Activated CD8-positive, alpha-beta memory T cell treated with anti-CD3 and anti-CD28 coated beads, Interleukin-2, amount 50 U/mL, for 48 hours (primary cell): Measurements from ENCODE around the gene PLOD2.

Experiments used
- DNase-seq: peaks from one replicate; pipeline ENCODE4 v3.0.0-alpha.2; 2020

PLOD2 gene

DNA sequence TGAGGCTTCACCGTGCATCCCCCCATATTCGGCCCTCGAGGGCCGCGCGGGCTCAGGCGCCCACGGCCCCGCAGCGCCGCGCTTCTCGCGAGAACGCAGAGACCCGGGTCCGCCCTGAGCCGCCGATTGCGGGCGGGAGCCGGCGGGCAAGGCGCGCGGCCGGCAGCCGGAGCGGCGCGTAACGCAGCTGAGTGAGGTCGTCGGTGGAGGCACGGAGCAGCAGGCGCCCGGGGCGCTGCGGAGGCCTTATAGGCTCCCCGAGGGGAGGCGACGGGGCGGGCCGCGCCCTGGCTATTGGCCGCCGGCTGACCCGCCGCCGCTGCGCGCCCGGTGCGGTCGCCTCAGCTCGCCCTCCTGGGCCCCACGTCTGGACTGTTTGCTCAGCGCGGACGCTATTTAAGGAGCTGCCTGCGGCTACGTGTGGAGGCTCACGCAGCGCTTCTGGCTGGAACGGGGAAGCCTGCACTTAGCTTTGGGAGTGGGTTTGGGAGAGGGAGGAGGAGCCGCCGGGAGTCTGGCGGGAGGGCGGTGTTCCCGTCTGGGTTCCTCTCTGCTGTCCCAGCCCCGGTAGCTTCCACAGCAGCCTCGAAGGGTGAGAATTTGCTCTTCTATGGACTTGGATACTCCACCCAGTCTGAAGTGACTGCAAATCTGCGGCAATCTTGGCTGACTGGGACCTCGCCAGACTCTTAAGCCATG lies at the start of gene PLOD2:
TSS of gene PLOD2 (minus strand) at position 221 of the 699 bp plus-strand sequence. CDS start at position 26, 195 bp downstream.
- DNase-seq, result peak; percentile 58

DNA sequence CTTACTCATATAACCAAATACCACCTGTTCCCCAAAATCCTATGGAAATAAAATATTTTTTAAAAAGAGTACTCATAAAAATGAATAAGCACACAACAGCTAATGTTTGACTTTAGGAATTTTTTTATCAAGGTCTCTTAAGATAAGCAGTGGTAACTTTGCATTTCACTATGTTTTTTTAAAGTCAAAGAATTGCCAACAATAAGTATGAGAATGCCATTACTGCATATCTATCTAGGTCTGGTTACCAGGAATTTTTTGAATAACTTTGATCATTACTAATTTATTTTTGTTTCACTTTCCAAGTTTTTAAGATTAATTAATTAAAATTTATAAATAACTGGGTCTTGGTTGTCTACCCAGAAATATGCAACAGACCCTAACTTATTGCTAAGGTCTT lies 48.4 kb upstream of the PLOD2 start:
- no peak for DNase-seq

DNA sequence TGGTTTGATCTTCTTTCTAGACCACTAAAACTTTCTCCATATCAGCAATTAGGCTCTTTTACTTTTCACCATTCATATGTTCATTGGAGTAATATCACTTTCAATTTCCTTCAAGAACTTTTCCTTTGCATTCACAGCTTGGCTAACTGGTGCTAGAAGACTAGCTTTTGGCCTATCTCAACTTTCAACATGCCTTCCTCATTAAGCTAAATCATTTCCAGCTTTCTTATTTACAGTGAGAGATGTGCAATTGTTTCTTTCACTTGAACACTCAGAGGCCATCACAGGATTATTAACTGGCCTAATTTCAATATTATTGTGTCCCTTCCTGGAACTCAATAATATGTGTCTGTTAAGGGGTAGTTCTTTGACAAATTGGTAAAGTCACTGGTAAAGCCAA lies 42.8 kb upstream of the PLOD2 start:
- no peak for DNase-seq

DNA sequence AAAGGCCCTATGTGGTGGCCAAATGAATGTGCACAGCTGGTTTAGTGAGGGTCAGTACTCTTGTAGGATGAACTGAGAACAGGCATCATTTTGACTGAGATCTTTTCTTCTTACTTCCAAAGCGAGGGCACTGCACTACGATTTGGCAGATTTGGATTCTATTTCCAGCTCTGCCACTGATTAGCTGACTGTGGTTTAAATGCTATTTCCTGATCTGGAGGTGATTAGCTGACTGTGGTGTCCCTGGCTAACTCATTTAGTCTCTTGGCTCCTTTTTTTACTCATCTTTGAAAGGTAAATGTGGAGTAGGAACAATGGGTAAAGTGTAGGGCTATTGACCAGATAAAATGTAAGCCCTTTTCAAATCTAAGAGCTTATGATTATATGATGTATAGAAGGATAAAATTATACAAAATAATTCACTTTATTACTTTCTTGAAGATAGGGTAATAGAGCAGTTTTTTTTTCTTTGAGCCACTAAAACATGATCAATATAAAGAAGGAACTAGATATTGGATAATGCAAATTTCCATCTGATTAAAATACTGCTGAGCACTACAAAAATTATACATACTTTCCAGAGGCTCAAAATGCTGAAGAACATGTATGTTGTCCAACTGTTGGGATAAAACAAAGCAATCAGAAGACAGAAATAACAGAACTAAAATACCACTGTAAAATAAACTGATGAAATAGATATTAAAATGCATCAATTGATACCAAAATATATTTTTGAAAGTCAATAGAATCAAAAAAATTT lies 39.7 kb upstream of the PLOD2 start:
- DNase-seq, result no peak

DNA sequence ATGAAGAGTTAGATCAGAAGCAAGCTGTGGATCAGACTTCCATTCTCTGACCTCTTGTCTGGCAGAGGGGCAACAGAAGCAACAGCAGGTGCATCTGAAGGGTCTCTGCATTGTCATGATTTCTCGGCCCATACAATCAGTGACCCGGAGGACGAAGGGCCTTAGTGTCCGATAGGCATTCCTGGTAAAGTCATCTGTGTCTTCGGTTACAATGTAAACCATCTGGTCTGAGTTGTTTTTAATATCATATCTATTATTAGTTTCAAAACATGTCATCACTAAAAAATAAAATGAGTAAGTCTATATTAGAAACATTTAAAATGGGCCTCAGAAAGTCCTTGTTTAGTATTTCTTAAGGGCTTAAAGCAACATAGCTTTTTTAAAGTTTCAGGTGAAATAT lies 38.8 kb upstream of the PLOD2 start:
- DNase-seq, result no peak

DNA sequence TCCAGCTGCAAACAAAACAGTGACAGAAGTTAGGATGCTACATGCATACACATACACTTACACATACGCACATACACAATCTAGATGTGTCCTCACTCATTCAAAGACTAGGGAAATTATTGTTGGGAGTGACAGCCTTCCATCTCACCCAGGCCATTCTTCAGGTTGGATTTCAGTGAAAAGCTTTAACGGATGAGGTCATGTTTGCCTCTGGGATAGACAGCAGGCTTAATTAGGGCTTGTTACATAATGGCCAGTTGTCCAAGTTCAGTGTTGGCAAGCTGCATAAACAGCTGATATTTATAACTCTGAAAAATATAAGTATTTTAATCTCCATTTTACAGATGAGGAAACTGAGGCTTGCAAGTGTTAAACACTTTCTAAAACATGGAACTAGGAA lies 35.8 kb upstream of the PLOD2 start:
- no peak for DNase-seq

DNA sequence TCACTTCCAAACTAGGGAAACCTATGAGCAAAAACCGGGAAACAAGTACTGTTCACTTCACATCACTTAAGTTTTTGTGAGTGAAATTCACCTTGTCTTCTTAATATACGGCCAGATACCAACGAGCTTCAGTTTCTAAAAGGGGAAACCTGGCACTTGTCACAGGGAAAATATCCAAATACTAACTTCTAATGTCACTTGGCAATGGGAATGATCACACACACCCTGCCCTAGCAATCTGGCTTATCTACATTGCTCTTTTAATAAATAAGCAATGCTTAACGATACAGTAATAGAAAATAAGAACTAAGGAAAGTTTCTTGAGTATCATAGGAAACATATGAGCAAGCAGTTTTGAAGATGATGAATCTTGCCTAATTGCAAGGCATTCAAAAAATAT lies 34.6 kb upstream of the PLOD2 start:
- no peak for DNase-seq

DNA sequence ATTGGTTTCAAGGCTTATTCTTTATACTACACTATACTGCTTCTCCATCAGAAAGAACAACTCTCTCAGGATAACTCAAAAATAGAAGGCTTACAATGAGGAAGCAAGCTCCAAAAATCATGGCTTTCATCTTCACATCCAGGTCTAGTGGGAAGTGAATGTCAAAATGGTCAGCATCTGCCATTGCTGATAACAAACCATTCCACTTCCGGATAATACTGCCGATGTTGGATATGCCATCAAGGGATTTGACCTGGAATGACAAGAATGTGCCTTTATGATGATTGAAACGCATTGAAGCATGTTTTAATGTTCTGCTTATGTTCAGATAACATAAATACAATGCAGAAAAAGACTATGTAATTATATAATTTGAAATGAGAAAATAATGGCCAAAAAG lies 34.0 kb upstream of the PLOD2 start:
- DNase-seq, result no peak

DNA sequence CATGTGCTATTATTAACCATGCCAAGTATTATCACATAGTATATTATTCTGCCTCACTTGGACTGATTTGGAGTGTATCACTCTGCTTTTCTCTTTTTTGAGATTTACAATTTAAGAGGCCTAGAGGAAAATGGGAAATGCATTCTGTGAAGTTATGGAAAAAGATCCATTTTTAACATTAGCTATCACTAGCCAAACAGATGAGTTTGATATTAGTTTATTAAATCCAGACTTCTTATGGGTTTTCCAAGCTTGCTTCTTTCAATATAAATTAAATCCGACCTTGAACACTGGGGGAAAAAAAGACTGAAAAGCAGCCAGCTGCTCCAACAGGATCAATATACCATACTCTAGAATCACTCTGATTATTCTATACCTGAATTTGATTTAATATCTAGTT lies 30.1 kb upstream of the PLOD2 start:
- no peak for DNase-seq

DNA sequence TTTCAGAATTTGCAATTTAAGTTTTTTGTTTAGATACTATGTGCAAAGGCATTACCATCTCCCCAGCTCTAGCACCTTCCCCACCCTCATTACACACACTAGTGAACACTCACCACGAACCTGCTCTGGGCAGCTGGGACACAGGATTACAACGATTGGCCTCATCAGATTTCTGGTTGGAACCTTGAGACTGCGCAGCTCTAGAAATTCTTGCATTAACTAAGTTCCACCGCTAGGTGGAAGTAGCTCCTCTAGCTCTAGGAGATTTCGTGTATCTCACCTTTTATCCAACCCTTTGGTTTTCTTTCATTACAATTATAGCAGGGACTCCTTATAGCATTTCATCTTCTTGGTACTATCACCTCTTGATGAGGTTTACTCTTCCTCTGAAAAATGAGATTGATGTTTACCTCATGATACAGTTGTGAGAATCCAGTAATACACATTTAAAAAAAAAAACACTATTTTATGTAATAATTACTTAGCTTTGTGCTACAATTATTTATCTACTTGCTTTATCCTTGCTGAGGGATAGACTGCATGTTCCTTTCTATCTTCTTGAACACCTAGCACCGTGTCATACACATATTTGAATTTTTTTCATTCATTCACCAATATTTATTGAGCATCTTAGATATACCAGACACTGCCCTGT lies 28.7 kb upstream of the PLOD2 start:
- DNase-seq, result peak; percentile 48

DNA sequence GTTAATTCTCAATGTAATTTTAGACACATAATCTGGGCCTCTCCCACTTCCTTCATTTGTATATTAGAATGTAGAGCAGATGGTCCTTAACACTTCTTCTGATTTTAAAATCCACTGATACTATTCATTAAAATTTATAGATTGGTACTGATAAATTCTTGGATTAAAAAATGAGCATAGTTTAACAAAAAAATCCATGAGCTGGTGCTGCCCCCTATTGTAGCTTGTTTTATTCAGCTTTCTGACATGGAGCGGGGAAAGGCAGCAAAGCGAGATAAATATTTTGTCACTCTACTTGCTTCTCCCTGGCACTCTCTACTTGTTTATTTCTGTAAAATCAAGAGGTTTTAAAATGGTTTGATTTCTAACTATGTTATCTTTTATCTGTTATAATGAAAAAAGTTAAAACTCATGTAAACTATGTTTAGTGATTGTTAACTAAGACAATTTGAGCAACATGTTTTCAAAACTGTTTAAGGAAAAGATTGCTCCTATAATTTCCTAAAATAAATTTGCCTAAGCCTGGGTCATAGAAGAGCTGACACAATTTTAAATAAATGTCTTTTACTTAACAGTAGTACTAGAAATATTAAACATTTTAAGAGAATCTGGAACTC lies 26.5 kb upstream of the PLOD2 start:
- DNase-seq, result no peak

DNA sequence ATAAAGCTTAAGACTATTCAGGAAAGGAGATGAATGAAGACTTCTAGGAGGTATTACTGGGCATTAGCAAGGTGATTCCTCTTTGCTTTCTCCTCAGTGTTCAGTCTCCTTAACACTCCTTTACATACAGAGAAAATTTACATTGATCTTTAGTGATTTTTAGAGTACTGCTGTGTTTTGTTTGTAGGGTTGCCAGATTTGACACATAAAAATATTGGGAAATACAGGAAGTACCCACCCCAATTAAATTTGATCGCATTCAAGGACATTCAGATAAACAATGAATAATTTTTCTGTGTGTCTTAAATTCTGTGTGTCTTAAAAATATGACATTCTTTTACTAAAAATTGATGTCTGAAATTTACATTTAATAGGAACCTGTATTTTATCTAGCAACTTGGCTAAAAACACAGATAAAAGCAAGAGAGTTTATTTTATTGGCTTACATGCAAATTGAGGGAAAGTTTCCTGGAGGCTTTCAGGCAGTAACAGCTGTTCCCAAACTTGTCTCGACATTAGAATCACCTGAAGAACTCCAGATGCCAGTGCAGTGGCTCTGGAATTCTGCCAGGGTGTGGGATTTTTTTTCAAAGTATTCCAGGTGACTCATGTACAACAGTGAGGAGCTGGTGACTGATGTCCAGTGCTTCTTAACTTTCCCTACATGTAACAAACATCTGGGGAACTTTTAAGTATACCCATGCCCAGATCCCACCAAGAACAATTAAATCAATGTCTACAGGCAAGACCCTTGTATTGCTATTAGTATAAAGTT lies 23.4 kb upstream of the PLOD2 start:
- DNase-seq, result no peak

DNA sequence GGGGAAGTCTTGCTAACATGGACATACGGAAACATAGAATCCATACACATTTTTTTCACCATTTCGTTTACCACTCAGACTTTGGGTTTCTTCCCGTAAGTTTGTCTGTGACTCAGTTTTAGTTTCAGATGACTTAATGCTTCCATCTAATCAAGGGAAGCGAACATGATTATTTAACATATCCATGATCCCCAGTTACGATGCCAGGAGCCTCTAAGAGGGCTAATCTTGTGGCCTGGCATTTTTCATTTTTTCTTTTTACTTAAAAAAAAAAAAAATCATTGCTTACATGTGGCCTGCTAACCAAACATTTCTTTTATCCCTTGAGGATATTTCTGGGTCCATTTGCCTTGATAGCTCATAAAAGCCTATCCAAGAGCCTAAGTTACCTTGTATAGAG lies 20.2 kb upstream of the PLOD2 start:
- DNase-seq, result no peak

DNA sequence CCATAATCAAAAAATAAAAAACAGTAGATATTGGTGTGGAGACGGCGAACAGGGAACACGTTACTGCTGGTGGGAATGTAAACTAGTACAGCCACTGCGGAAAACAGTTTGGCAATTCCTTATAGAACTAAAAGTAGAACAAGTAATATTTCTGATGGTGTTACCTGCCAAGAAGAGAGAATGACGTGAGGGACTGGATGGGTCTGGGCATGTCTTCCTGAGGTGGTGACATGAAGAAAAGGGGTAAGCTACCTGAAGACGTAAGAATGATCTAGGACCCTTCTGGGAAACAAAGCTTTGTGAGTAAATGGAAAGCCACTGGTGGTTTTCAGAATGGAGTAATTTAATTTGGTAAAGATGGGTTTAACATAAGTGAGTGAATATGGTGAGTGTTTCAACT lies 19.4 kb upstream of the PLOD2 start:
- no peak for DNase-seq

DNA sequence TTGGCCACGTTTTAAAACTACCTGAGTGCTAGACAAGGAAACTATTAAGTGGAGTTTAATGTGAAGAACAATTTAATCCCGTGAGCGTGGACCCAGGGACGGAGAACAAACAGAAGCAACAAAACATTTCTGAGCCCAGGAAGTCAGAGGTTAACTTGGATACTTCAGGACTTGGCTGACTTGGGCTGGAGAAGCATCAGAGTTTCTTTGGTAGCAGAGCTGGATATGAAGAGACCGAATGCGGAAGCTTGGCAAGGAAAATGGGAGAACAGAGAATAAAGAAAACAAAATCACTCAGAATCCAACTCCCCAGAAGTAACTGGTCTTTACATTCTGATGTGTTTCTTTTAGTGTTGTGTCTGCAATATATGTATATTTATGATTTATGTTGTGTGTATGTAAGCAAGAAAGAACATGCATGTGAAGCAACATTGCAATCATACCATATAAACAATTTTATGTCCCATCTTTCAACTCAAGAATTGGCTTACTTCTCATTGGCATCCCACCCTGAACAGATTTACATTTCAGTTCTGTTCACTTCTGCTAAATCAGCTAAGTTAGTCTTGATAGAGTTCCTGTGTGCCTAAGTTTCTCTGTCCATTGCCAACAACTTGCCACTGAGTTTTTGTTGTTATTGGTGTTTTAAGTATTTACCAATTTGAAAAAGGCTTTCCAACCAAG lies 17.2 kb upstream of the PLOD2 start:
- no peak for DNase-seq

DNA sequence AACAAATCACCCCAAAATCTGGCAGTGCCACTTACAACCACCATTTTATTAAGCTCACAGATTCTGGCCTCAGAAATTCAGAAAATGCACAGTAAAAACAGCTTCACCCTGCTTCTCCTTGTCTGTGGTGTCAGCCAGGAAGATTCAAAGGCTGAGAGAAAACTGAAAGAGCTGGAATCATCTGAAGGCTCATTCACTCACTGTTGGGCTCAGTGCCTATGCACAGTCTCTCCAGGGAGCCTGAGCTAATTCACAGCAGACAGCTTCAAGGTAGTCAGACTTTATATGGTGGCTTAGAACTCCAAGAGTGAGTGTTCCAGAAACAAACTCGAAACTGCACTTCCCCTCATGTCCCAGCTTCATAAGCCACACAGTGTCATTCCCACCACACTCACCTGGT lies 16.5 kb upstream of the PLOD2 start:
- DNase-seq, result no peak

DNA sequence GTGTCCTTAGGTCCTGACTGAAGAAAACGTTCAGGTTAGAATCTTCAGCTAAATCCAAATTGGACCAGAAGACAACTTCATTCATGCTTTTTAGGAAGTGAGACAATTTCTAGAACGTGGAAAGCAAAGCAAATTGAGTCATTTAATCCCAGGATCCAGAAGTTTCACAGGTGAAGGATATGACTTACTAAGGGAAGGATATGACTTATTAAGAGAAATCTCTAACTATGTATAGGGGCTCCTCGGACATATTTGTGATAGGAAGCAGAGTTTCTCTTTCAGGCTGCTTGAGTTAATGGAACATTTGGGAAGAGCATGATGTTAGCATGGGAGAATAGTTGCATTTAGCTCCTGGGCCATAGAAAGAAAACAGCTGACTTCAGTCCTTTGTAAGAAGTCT lies 16.1 kb upstream of the PLOD2 start:
- no peak for DNase-seq

DNA sequence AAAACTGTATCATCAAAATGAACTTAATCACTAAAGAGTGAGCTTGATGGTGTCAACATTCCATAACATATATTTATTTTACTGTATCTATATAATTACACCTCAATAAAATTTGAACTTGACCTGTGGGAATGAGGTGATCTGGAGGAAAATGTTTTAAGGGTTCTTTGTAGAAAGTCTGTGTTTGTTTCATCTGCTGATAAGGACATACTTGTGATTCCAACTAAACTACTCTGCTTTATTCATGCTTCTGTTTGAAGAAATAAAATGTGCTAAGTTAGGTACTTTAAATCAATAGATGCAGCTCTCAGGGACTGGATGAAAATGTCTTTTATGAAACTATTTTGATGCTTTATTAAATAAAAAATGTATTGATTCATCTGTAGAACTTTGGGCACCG lies 11.6 kb upstream of the PLOD2 start:
- no peak for DNase-seq

DNA sequence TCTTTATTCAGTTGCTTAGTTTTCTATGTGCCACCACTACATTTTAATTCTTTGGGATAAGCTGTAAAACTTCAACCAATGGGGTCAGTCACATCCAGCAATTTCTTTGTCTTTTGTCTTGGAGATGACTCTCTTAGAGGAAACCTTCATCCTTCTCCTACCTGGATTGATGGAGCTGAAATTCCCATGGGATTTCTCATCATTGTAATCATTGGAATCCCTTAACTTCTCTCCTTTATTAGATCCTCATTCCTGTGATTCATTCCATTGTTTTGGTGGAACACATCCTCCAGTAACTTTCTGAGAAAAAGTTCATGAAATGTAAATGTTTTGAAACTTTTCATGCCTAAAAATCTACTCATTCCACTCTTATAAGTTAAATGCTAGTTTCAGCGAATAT lies 9.6 kb upstream of the PLOD2 start:
- no peak for DNase-seq

DNA sequence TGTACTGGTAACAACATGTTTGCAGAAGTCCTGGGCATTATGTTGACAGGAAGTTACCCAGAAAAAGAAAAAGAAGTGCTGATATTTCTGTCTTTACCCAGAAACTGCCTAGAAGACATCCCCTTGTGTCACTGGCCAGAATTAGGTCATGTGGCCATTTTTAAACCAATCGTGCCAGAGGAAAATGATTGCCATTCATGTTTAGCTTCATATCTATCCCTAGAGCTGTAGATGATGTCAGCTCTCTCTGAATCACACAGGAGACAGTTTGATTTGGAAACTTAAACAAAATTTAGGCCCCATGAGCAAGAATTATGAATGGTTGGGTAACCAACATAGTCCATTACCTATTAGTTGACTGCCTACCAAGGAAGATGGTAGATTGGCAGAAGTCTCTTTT lies 8.9 kb upstream of the PLOD2 start:
- no peak for DNase-seq

DNA sequence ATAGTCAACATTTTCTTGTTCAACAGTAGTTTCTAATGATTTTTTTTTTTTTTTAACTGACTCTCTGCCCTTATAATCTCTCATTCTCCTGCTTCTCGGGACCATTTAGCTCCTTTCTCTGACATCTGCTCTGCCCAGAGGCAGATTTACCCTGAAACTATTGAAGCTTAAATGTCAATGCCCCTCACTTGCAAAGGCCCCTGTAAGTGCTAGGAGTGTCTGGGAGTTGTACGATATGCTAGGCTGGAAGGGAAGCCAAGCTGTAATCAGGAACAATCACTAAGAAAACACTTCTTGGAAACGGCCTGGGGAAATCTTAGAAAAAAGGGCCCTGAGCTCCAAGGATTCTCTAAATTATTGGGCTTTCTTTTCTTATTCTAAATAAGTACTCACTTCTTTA lies 5.8 kb upstream of the PLOD2 start:
- no peak for DNase-seq

DNA sequence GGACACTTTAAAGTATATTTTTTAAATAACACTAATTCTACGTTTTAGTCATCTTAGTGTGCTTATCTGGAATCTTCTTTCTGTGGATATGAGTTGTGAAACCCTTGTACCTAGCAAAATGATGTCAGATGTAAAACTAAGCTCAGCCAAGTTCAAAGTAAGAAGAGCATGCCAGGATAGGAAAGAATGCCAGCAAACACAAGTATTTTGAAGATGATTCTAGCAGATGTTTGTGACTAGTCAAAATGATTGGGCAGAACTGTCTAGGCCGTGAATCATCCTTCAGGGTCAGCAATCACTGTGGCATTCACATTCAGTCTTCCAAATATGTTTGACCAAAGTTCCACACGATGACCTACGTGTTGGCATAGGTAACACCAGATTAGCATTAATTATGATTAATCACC lies 5.4 kb upstream of the PLOD2 start:
- DNase-seq, result no peak
